ENCODE measurements around the gene CPEB2. TPM values are rescaled to one million over a fixed set of nuclear protein-coding genes. Genes with fewer than 3 reads are reported as not detected.

The CPEB2 gene
- total and polyA plus RNA-seq, 10 of the 15 experiments (the other 5 are each of a cell fraction or from before 2014, with no cell fraction given) = 0.73 to 8.3 (median 3.7) TPM

DNA sequence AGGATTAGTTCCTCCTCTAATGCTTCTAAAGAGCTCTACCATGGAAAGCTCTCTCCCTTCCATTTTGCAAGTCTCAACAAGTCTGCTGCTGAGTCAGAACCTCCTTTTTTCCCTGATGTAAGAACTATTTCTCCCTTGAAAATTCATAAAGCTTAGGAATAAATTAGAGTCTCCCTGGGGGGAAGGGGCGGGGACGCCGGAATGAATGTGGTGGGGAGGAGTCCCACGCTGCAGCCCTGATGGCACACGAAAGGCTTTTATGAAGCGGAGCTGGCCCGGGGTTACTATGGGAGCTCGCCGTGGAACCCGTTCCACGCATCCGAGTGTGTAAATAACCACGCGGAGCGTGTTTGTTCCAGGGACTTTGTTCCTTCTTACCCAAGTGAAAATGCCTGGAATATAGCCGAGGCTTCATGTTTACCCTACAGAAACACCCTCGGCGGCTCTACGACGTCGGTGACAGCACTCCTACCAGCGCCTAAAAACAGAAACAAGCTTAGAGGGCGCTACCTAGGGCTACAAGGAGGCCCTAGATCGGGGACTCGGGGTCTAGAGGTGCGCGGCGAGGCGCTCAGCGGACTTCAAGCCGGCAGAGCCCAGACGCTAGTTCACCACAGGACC, 923 bp upstream of the CPEB2 start (continued):
- TF ChIP-seq, protein P1, sequence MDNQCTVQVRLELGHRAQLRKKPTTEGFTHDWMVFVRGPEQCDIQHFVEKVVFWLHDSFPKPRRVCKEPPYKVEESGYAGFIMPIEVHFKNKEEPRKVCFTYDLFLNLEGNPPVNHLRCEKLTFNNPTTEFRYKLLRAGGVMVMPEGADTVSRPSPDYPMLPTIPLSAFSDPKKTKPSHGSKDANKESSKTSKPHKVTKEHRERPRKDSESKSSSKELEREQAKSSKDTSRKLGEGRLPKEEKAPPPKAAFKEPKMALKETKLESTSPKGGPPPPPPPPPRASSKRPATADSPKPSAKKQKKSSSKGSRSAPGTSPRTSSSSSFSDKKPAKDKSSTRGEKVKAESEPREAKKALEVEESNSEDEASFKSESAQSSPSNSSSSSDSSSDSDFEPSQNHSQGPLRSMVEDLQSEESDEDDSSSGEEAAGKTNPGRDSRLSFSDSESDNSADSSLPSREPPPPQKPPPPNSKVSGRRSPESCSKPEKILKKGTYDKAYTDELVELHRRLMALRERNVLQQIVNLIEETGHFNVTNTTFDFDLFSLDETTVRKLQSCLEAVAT (IDR thresholded peaks at IDR 0.05) = 0 out of 2 replicates have a peak, but pooled peaks have one; percentile 22
- TF ChIP-seq RUNX3 (IDR thresholded peaks at IDR 0.05; ENCODE audit: low read length) (0 out of 2 replicates have a peak, but pooled peaks have one; percentile 4), BCL11A (IDR thresholded peaks at IDR 0.05; ENCODE audit: low read depth, low read length) (0 out of 2 replicates have a peak, but pooled peaks have one; percentile 6), IKZF1 (conservative IDR thresholded peaks at IDR 0.05) (peak; percentile 28; the same call in 1 of the 2 replicates), LARP7 (IDR thresholded peaks at IDR 0.05) (0 out of 2 replicates have a peak, but pooled peaks have one; percentile 15), MEF2B (IDR thresholded peaks at IDR 0.05; ENCODE audit: partially characterized antibody, poor library complexity, severe bottlenecking) (peak; percentile 60), ZZZ3 (IDR thresholded peaks at IDR 0.05; ENCODE audit: control insufficient read depth, insufficient read length, low read depth) (no peak)

DNA sequence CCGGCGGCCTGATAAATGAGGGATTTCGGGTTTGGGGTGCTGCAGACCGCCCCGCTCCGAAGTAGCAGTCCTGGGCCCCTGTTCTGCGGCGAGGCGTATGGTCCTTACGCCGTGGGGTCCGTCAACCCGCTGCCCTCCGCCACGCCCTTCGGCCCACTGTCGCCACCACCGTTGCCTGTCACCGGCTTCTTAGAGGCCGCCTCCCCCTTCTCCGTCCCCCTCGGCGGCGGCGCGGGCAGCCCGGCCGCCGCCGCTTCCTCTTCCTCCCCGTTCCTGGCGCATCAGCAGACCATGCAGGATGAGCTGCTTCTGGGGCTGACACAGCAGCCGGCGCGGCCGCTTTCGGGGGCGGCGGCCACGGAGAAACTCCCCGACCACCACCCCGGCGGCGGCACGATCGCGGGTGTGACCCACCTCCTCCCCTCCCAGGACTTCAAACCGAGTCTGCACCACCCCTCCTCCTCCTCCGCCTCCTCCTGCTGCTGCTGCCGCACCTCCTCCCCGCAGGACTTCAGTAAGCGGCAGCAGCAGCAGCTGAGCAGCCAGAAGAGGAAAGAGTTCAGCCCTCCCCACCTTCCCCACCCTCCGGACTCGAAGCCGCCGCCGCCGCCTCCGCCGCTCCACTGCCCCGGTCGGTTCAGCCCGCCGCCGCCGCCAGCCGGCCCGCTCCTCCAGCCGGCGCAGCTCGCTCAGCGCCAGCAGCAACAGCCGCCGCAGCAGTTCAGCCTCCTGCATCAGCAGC, 549 bp downstream of the CPEB2 start:
- Histone ChIP-seq H3K4me3 (peak overlapping the region; percentile 93), H3K9me3 (replicated peaks; ENCODE audit: control insufficient read depth, insufficient read depth, low read length) (no peaks in the 10 kb centered on the region), H2AFZ (ENCODE audit: control insufficient read depth, low read depth, low read length) (peak overlapping the region; percentile 69), H3K79me2 (ENCODE audit: control insufficient read depth, insufficient read depth, low read length) (peaks cover 40% of the 10 kb centered on the region), H3K4me2 (ENCODE audit: control insufficient read depth, insufficient read depth) (peak overlapping the region; percentile 54; the same call in 1 of the 2 replicates), H3K36me3 (ENCODE audit: control insufficient read depth in 2 of 2, insufficient read depth in 2 of 2, low read length in 1 of 2) (peaks cover 0 to 3% of the 10 kb centered on the region in 2 experiments; a peak in 1 of 4 replicates), H3K27me3 (replicated peaks in 1 of 2; ENCODE audit: control insufficient read depth in 2 of 2, insufficient read depth in 2 of 2, low read length in 1 of 2) (no peaks in the 10 kb centered on the region), H3K27ac (ENCODE audit: control insufficient read depth, insufficient read depth) (peak overlapping the region; percentile 96), H3K9ac (ENCODE audit: control insufficient read depth, insufficient read depth, low read length) (peak overlapping the region; percentile 81), H4K20me1 (ENCODE audit: control insufficient read depth, insufficient read depth) (no peaks in the 10 kb centered on the region), H3K4me1 (ENCODE audit: control insufficient read depth, insufficient read depth, low read length) (peaks cover 4% of the 10 kb centered on the region; the same call in 1 of the 2 replicates)
- no TSS peak for BruUV-seq (replicated peaks)
- no peak for FAIRE-seq
- ATAC-seq = peak; percentile 46
- ChIA-PET RAD21 (ENCODE audit: unreplicated experiment) (interaction anchor here (1.1 to 2.1 kb wide), 2 partner anchors 9 to 11 kb away, joined by 3 to 4 read pairs; no protein-coding TSS in a partner anchor), CTCF (interaction anchor here (0.7 kb wide), 1 partner anchor 52 kb away, joined by 4 read pairs; no protein-coding TSS in a partner anchor), SMC1A (ENCODE audit: uncharacterized antibody, unreplicated experiment) (no interaction called here), POLR2A (interaction anchor here (0.6 to 1.2 kb wide), 4 partner anchors 9 to 432 kb away, joined by 3 to 7 read pairs (median 3); no protein-coding TSS in a partner anchor)
- in situ Hi-C loops (cut with MboI) = loop anchor here (10.0 to 25.0 kb wide), 4 partner anchors 128 to 1348 kb away; partner anchors contain the start of gene FBXL5
- WGBS (ENCODE audit: insufficient coverage, insufficient replicate concordance, low lambda C conversion rate, missing lambda C conversion rate) = under 1% methylated on average over 25 of the region's 74 CpGs
- DNase-seq (ENCODE audit: low read depth, low spot score) = peak; percentile 25
- intact Hi-C loops (cut with micrococcal nuclease; ENCODE audit: unreplicated experiment) = loop anchor here (1.0 to 10.0 kb wide), 8 partner anchors 130 to 1378 kb away; partner anchors contain the start of genes BOD1L1 and CD38
- TF ChIP-seq RUNX3 (IDR thresholded peaks at IDR 0.05; ENCODE audit: low read length) (peak; percentile 2; the same call in 1 of the 2 replicates), SMAD1 (IDR thresholded peaks at IDR 0.05; ENCODE audit: low read depth, partially characterized antibody) (peak; percentile 59), STAT3 (IDR thresholded peaks at IDR 0.05; ENCODE audit: low read depth, low read length) (no peak), EED (IDR thresholded peaks at IDR 0.05; ENCODE audit: low read depth) (no peak), MXI1 (IDR thresholded peaks at IDR 0.05; ENCODE audit: low read depth, low read length) (0 out of 2 replicates have a peak, but pooled peaks have one; percentile 4), ZNF217 (IDR thresholded peaks at IDR 0.05) (no peak), SPI1 (IDR thresholded peaks at IDR 0.05; ENCODE audit: borderline replicate concordance, insufficient read depth, low read depth, low read length) (peak; percentile 59; the same call in 1 of the 2 replicates), TAF1 (IDR thresholded peaks at IDR 0.05; ENCODE audit: borderline replicate concordance, low read depth, low read length) (0 out of 2 replicates have a peak, but pooled peaks have one; percentile 25), EP300 (IDR thresholded peaks at IDR 0.05; ENCODE audit: borderline replicate concordance in 1 of 2, control insufficient read depth in 1 of 2, low read depth in 2 of 2, low read length in 2 of 2) (peak in 1 of 2 experiments; percentile 5; a peak in 1 of 4 replicates), LARP7 (IDR thresholded peaks at IDR 0.05) (peak; percentile 44; the same call in 1 of the 2 replicates), DPF2 (IDR thresholded peaks at IDR 0.05) (peak; percentile 45; the same call in 1 of the 2 replicates), CBFB (IDR thresholded peaks at IDR 0.05; ENCODE audit: low read depth) (peak; percentile 5; the same call in 1 of the 2 replicates), NBN (IDR thresholded peaks at IDR 0.05) (peak; percentile 83)

All from GM12878 (cell line).